ENCODE measurements around the gene CDCP1.

Gene CDCP1

GRCh38 chr3:45113625-45114050 lies 32.5 kb downstream of the CDCP1 start:
- no peak for DNase-seq (ENCODE audit: low read depth, low spot score)

- no peak for DNase-seq (ENCODE audit: low read depth, low spot score)
Observed at GRCh38 chr3:45112939-45113338, 33.2 kb downstream of the CDCP1 start.

GRCh38 chr3:45110509-45110833 lies 35.7 kb downstream of the CDCP1 start:
- DNase-seq (ENCODE audit: low read depth, low spot score): no peak

DNA sequence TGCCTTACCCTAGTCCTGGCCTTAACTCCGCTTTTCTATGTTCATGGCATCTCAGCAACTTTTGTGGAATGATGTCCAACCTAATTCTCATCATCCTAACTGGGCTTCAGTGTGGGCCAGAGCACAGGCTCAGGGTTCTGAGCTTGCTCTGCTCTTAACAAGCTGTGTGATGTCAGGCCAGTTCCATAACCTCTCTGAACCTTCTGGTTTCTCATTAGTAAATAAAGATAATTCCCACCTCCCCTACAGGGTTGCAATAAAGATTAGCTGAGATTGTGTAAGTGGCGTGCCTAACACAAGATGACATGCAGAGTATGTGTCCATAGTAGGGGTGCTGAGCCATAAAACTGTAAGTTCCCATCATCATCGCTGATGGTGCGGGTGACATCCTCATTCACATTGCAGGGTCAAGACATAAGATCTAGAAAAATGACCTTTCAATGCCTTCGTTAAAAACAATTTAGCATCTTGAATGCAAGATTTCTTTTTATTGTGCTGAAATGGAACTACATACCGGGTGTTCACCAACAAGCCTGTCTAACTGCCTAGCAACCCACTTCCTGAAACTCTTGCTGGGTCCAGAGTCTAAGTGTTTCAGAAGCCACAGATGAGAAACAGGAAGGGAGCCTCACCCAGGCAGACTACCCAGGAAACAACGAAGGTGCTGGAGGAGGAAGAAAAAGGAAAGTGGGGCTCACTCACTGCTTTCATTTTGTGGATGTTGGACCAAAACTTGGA lies 36.2 kb downstream of the CDCP1 start:
- no peak for DNase-seq (ENCODE audit: low read depth, low spot score)

DNA sequence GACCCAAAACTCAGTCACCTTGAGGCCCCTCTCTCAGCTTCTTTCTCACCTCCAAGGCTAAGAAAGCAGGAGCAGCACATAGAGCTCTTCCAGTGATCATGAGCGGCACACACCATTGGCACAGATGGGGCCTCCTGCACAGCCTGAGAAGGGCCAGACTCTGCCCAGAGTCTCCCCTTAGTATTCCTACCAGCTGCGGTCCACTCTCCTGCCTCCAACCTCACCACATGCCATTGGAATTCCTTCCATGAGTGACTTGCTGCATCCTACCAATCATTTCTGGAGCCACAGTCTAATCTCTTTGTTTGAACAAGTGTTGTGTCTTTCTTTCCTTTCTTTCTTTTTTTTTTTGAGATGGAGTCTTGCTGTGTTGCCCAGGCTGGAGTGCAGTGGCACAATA lies 39.3 kb downstream of the CDCP1 start:
- no peak for DNase-seq (ENCODE audit: low read depth, low spot score)

GRCh38 chr3:45105855-45106671 lies 40.1 kb downstream of the CDCP1 start:
- DNase-seq (ENCODE audit: low read depth, low spot score): peak; percentile 32

GRCh38 chr3:45104715-45105711 lies 41.2 kb downstream of the CDCP1 start:
- no peak for DNase-seq (ENCODE audit: low read depth, low spot score)

DNA sequence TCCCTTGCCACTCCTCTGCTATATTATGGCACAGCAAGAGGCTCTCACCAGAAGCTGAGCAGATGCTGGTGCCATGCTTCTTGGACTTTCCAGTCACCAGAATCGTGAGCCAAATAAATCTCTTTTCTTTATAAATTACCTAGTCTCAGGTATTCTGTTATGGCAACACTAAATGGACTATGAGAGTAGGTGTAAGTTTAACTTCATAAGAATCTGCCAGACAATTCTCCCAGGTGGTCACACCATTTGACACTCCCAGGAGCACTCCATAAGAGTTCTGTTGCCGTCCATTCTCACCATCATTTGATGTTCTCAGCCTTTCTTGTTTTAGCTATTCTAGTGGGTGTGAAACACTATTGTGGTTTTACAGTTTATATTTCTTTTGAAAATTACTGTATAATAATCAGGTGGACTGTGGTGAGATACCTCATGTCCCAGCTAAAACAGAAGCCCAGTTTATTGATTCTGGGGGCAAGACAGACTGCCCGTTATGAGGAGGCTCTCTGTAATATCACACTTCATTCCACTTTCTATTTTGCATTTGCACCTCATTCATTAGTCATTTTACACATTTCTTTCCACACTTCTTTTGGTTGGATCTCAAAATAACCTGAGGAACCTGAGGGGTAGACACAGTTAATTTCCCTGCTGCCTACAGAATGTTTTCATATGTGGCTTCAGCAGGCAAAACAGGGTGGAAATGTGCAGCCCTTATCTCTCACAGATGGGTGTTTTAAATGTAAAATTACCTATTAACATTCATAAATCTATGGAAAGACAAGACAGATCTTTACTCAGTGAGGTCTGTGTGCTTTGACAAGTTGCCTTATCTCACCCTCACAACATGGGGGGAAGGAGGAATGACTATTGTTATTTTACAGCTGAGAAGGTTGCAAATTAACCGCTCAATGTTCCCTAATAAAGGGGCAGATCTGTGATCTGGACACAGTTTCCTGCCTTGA lies 42.1 kb downstream of the CDCP1 start:
- DNase-seq (ENCODE audit: low read depth, low spot score): no peak

DNA sequence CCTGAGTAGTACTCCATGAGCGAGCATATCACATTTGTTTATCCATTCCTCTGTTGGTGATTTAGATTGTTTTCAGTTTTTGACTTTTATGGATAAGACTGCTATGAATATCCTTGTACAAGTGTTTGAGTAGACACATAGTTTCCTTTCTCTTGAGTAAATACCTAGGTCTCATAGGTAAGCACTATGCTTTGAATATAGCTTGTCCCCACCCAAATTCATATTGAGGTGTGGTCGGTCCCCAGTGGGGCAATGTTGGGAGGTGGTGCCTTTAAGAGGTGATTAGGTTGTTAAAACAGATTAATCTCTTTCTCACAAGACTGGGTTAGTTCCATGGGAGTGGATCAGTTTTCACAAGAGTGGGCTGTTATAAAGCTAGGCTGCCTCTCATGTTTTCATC lies 42.8 kb downstream of the CDCP1 start:
- DNase-seq (ENCODE audit: low read depth, low spot score): no peak

DNA sequence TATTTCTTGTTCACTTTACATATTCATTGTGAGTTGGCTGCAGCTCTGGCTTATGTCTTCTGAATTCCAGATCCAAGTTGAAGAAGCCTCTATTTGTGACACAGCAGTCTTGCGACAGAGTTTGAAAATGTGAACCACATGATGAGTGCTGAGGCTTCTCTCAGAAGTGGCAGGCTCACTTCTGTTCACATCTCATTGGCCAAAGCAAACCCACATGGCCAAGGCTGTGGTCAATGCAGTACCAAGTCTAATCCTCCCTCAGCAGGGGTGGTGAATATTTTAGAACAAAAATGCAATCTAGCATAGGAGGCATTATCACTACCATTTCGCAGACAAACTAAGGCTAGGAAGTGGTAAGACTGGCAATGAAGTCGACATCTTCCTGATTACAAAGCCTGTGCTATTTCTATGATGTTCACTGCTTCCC lies 45.2 kb downstream of the CDCP1 start:
- no peak for DNase-seq (ENCODE audit: low read depth, low spot score)

- no peak for DNase-seq (ENCODE audit: low read depth, low spot score)
Observed at GRCh38 chr3:45098310-45098709, 47.9 kb downstream of the CDCP1 start.

- DNase-seq (ENCODE audit: low read depth, low spot score): no peak
Observed at GRCh38 chr3:45097296-45097883, 48.8 kb downstream of the CDCP1 start.

GRCh38 chr3:45095916-45096526 lies 50.2 kb downstream of the CDCP1 start:
- no peak for DNase-seq (ENCODE audit: low read depth, low spot score)

- no peak for DNase-seq (ENCODE audit: low read depth, low spot score)
Observed at GRCh38 chr3:45093176-45093575, 53.0 kb downstream of the CDCP1 start.

DNA sequence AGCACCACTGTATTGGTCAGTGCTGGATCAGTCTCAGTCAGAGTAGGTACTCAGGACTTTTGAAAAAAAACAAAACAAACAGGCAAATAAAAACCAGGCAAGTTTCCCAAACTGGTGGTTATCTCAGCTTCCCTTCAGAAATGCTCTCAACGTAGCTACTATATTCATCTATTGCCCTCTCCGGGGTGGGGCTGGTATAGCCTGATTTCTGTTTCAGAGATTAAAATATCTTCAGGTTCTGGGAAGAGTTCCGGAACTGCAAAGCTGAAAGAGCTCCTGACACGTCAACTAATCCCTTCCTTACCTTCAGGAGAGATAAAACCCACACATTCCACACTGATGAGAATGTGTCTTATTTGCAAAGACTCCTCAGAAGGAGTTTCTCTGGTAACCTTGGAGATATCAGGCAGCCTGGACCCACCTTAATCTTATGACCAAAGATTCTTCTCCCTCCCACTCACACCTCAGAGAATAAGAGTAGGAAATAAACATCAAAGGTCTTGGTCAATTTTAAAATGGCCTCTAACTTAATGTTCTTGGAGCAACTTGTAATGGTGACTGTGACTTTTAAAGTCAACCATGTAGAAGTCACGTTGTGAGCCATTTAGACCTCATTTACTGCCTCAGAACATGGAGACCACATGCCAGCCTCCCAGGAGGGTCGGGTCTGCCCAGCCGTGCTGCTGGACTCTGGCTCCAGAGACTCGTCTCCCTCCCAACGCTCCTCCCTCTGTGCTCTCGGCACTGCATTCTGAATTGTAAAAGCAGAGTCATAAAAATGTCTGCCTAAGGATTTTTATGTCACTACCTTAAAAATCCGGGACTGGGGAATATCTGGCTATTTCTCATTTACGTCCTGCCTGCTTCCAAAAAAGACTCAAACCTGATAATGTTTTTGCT lies 53.8 kb downstream of the CDCP1 start:
- no peak for DNase-seq (ENCODE audit: low read depth, low spot score)

DNA sequence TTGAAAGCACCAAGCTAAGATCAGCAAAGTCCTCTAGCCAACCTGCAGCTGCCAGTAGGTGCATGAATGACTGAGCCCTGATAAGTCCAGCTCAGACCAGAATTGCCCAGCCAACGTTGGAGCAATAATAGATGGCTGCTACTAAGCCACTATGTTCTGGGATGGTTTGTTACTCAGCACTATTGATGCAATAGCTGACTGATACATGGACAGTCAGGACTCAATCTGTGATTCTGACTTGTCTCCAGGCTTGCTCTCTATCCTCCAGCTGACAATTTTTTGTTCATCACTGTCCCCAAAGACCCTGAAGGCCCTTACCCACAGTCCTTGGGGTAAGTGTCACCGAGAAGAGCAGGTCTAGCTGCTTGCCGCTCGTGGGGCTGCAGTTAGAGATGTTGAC lies 55.3 kb downstream of the CDCP1 start:
- no peak for DNase-seq (ENCODE audit: low read depth, low spot score)

GRCh38 chr3:45088543-45089358 lies 57.4 kb downstream of the CDCP1 start:
- no peak for DNase-seq (ENCODE audit: low read depth, low spot score)

DNA sequence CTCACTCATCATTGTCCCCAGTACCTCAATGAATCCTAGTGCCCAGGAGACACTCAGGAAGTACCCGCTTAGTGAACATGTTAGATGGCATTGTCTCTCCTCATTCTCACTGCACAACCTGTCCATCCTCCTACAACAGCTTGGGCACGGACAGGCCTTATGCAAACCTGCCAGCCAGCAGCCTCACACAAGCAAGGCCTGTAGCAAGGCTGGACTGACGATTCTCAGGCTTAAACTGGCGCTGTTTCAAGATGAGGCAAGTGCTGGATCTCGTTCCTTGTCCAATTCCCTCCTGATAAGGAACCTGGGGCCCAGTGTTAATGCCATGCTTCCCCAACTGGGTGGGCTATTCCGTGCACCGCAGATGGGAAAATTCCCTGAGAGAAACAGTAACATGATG lies 59.0 kb downstream of the CDCP1 start:
- no peak for DNase-seq (ENCODE audit: low read depth, low spot score)
